H1 (cell line): ENCODE measurements around the gene PPP1R14C. TPM values are rescaled to one million over a fixed set of nuclear protein-coding genes. Genes with fewer than 3 reads are reported as not detected.

Source experiments
- ATF2 ChIP-seq: IDR thresholded peaks from 2 replicates; pipeline ENCODE4 v1.6.1; 2012; ENCODE audit warnings: low read length, inconsistent platforms
- BACH1 ChIP-seq: IDR thresholded peaks from 2 replicates; pipeline ENCODE4 v1.6.1; 2012; ENCODE audit warnings: low read length, improper control_type of control experiment
- NRF1 ChIP-seq: IDR thresholded peaks from 2 replicates; pipeline ENCODE4 v1.6.1; 2011; ENCODE audit warnings: mild to moderate bottlenecking, low read depth, low read length, improper control_type of control experiment
- RNF2 ChIP-seq: fragments of 200-900, 300-1000 bp; sonication (generic); IDR thresholded peaks from 2 replicates; pipeline ENCODE4 v1.7.1; 2016; ENCODE audit warnings: borderline replicate concordance, low read depth, mild to moderate bottlenecking, antibody characterized with exemption, low read length; ENCODE audit not compliant: poor library complexity, severe bottlenecking; ENCODE audit errors: missing control alignments
- SIX5 ChIP-seq: IDR thresholded peaks from 2 replicates; pipeline ENCODE4 v1.6.1; 2011; ENCODE audit warnings: mild to moderate bottlenecking, low read depth, low read length
- polyA plus RNA-seq, 7 experiments: library from polyadenylated mRNA; depleted of rRNA in 3 of 7; stranded (reverse) in 5 of 7; unstranded in 2 of 7; fragments of >200 nt in 5 of 7; fragments of 200-250 nt in 2 of 7; gene quantifications; 1 replicate in 5 of 7; 2 replicates in 1 of 7; 4 replicates in 1 of 7; pipeline versions ENCODE4 v1.2.1 to v1.2.3, GENCODE V29; 2011 to 2013; ENCODE audit warnings: missing spikeins in 2 of 7, mixed read lengths in 2 of 7
- total RNA-seq: library from RNA; stranded (reverse); fragmentation: NEBNext Ultra II Directional; extraction: Animal tissue kit (Norgen Biotek cat#: 25700); gene quantifications from 2 replicates; pipeline ENCODE4 v1.2.1, GENCODE V29; 2021

Gene PPP1R14C
- total and polyA plus RNA-seq, 2 of the 8 experiments (the other 6 are each of a cell fraction or from before 2014, with no cell fraction given): 0.30 to 0.61 TPM

GRCh38 chr6:150124235-150124634, 18.6 kb upstream of the PPP1R14C start (continued):
- TF ChIP-seq RNF2 (no peak), ATF2 (no peak), NRF1 (no peak), BACH1 (no peak), SIX5 (no peak)
- TF ChIP-seq, all 59 proteins: peak for 0
